ENCODE data around the gene HBG1.
"Not testable (repeated sequence)": the region's sequence is repeated elsewhere in the genome, so short reads cannot be mapped to it uniquely, and the experiment has no call there.

The HBG1 gene

DNA sequence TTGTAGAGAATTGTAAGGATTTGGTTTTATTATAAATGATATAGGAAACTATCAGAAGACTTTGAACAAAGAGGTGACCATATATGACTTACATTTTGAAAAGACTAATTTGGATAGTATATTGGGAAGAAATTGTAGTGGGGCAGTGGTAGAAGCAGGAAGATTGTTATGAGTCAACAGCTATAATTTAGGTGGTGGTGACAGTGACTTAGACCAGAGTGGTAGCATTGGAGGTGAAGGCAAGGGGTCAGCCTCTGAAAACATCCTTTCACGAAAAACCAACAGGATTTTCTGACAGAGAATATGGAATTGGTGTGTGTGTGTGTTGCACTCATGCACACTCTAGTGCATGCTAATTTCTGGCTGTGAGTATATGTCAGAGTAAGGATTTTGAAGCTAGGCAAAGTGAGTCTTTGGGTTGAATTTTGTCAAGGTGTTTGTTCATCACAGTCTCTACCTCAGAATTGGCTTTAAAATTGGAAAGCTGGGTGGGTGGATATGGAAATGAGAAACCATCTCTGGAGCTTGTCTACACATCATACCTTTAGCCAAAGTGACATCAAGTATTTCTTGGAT lies 28.2 kb upstream of the HBG1 start:
- FAIRE-seq (no peak), DNase-seq (ENCODE audit: low spot score) (no peak)

DNA sequence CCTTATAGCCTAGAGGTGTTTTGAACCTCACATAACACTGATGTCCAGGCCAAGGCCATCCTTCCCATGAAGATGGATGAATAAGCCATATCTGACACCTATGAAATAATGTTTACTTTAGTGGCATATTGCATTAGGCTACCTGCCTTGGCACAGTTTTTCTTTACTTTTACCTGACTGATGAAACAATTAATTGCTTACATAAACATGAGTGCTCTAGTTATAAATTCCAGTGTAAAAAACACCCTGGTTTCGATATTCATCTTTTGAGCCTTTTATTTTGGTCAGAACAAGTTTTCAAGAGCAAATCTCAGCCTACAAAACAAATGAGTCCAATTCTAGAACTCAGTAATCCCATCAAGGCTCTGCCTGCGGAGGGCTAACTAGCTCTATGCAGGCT lies 27.0 kb upstream of the HBG1 start:
- FAIRE-seq: no peak
- DNase-seq (ENCODE audit: low spot score): no peak

DNA sequence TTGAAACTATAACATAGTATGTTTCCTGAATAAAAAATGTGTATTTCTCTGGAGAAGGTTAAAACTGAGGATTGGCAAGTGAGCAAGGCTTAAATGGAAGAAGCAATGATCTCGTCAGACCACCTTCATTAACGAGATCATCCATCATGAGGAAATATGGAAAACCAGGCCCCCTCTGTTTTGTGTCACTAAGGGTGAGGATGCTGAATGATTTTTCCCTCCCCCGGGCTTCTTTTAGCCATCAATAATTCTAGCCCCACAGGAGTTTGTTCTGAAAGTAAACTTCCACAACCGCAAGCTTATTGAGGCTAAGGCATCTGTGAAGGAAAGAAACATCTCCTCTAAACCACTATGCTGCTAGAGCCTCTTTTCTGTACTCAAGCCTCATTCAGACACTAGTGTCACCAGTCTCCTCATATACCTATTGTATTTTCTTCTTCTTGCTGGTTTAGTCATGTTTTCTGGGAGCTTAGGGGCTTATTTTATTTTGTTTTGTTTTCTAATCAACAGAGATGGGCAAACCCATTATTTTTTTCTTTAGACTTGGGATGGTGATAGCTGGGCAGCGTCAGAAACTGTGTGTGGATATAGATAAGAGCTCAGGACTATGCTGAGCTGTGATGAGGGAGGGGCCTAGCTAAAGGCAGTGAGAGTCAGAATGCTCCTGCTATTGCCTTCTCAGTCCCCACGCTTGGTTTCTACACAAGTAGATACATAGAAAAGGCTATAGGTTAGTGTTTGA lies 25.9 kb upstream of the HBG1 start:
- no peak for FAIRE-seq
- DNase-seq (ENCODE audit: low spot score): no peak

DNA sequence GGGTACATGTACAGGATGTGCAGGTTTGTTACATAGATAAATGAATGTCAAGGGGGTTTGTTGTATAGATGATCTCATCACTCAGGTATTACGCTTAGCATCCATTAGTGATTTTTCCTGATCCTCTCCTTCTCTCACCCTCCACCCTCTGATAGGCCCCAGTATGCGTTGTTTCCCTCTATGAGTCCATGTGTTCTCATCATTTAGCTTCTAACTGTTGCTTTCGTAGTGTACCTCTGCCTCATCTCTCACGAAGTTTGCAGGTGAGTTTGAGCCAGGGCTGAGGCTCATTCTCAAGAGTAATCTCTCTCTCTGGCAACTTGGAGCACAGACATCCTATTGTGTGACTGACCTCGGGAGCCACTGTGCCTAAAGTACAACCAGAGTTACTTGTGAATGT lies 24.7 kb upstream of the HBG1 start:
- FAIRE-seq: no peak
- DNase-seq (ENCODE audit: low spot score): no peak

DNA sequence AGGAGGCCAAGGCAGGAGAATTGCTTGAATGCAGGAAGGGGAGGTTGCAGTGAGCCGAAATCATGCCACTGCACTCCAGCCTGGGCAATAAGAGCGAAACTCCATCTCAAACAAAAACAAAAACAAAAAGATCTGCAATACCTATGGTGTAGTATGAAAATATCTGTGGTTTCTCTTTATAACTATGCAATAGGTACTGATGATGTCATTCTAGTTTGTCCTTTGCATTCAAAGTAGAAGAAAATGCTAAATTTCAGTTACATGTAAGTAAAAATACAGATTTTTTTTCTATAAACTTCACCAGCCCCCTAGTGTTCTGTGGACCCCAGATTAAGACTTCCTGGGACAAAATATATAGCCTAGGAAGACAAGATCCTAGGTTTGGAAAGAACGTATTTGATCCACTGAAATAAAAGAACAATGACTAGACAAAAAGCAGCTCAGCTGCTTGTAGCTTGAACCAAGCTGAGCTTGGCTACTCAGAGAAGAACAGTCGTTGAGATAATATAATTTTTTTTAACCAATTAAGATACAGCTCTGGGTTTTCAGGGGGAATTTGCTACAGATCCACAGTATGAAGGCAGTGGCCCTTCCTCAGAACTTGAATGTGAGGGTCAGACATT lies 22.8 kb upstream of the HBG1 start:
- no peak for FAIRE-seq
- no peak for DNase-seq (ENCODE audit: low spot score)

DNA sequence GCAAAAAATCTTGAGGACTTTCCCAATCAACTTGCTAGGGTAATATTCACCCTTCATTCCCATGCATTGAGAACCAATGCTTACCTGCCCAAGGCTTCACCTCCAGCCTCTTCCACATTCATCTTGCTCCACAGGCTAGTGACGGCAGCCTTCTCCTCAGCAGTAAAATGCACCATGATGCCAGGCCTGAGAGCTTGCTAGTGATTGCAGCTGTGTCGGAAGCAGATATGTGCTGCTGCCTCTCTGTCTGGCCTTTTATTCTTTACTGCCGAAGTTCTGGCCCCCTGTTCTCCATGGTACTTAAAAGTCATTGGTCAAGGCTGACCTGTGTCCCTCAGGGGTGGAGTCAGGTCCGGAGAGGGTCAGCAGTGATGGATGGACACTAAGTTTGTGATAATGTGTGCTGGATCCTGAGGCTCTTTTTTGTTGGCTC lies 20.1 kb upstream of the HBG1 start, which contains the start of gene HBE1:
Gene HBE1, minus strand, starts transcription at position 231 of the 433 bp plus-strand sequence. Its CDS starts 55 bp downstream, at position 176.
- DNase-seq (ENCODE audit: low spot score): no peak
- no peak for FAIRE-seq

DNA sequence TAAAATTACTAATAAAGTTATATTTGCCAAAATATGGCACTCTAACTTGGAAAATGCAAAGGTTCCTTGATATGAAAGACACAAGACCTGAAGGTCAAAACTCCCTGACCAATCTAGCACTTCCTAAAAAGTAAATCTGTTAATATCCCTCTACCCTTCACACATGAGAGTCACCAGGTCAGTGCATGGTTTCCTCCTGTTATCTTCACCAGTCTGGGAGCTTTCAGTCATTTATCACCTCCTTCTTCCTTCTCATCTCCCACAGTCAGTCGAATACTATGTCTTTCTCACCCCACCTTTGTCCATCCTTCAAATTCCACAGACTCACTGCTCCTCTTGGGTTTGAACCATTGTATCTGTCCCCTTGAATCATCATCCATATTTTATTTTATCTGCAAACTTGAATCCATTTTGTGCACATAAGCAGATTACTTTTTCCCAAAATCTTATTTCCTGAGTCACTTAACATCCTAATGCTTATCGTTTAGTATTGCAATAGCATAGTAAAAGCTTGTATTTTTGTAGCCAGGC lies 17.4 kb upstream of the HBG1 start:
- FAIRE-seq: no peak

DNA sequence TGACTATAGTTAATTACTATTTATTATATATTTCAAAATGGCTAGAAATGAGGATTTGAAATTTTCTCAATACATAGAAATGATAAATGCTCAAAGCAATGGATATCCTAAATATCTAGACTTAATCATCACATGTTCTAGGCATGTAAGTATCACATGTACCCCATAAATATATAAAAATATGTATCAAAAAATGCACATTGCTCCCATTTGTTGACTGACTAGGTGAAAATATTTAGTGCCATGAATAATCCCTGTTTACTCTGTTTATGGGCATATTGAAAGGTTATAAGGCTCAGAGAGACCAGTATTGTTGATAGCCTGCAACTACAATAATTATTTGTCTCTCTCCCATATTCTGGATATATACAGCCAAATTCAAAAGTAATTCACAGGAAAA lies 17.0 kb upstream of the HBG1 start:
- DNase-seq (ENCODE audit: low spot score) (no peak), FAIRE-seq (no peak)

More for the DNA sequence above, 17.4 kb upstream of the HBG1 start:
- DNase-seq (ENCODE audit: low spot score): no peak

DNA sequence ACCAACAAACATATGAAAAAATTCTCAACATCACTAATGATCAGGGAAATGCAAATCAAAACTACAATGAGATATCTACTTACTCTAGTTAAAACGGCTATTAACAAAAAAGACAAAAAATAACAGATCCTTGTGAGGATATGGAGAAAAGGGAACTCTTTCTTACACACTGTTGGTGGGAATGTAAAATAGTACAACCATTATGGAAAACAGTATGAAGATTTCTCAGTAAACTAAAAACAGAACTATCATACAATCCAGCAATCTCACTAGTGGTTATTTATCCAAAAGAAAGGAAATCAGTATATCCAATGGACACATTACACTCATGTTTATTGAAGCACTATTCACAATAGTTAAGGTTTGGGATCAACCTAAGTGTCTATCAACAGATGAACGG lies 16.2 kb upstream of the HBG1 start:
- DNase-seq (ENCODE audit: low spot score) (no peak), FAIRE-seq (no peak)

DNA sequence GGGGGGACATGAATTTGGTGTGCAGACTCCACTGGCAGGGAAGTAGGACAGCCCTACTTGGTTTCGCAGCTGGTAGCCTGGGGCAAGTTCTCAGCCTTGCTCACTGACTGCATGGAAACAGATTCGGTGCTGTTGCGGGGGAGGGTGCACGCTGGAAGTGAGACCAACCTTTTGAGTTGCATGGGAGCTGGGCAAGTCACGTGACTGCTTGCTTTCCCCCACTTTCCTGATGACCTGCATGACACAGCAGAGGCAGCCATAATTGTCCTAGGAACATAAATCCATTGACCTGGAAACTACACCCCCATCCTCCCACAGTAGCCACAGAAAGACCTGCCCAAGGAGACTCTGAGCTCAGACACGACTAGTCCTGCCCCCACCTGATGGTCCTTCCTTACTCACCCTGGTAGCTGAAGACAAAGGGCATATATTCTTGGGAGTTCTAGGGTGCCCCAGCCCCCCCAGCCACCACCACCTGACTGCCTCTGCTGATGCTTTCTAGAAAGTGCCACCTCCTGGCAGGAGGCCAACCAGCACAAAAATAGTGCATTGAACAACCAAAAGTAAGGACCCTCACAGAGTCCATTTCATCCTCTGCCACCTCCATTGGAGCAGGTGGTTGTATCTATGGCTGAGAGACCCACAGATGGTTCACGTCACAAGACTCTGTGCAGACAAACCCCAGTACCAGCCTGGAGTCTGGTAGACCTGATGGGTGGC lies 9.0 kb upstream of the HBG1 start:
- DNase-seq (ENCODE audit: low spot score) (no peak), FAIRE-seq (no peak)

DNA sequence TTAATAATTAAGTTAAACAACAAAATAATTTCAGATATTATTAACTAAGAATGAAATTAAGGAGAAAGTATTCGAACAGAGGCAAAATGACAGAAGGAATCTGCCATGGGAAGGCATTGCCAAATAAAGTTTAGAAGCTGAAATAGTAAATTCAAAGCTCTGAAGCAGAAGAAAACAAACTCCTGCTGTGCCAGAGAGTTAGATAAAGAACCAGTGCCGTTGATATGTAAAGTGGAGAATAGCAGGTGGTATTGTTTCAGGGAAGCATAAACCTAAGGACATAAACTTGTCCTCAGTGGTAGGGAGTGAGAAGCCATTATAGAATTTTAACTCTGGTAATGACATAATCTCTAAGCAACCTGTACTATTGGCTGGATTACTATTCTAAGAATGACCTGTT lies 7.6 kb upstream of the HBG1 start:
- DNase-seq (ENCODE audit: low spot score) (no peak), FAIRE-seq (no peak)

DNA sequence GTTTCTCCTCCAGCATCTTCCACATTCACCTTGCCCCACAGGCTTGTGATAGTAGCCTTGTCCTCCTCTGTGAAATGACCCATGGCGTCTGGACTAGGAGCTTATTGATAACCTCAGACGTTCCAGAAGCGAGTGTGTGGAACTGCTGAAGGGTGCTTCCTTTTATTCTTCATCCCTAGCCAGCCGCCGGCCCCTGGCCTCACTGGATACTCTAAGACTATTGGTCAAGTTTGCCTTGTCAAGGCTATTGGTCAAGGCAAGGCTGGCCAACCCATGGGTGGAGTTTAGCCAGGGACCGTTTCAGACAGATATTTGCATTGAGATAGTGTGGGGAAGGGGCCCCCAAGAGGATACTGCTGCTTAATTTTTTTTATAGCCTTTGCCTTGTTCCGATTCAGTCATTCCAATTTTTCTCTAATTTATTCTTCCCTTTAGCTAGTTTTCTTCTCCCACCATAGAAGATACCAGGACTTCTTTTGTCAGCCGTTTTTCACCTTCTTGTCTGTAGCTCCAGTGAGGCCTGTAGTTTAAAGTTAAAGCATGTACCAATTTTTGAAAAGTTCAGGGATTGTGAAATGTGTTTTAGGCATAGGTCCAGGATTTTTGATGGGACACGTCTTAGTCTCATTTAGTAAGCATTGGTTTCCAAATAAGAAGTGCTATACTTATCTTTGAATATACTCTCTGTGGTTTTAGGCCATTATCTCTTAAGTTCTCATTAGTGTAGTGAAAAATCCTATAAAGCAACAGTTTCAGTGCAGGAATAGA lies 5.2 kb upstream of the HBG1 start, which contains the start of gene HBG2:
Gene HBG2, minus strand, starts transcription at position 136 of the 768 bp plus-strand sequence. Its CDS starts 53 bp downstream, at position 83.
- not testable (repeated sequence) for FAIRE-seq; DNase-seq (ENCODE audit: low spot score)

DNA sequence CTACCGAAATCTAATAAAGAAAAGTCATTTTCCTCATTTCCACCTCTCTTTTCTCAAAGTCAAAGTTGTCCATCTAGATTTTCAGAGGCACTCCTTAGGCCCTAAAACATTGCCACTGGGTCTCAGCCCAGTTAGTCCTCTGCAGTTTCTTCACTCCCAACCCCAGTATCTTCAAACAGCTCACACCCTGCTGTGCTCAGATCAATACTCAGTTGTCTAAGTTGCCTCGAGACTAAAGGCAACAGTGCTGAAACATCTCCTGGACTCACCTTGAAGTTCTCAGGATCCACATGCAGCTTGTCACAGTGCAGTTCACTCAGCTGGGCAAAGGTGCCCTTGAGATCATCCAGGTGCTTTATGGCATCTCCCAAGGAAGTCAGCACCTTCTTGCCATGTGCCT lies 4.4 kb upstream of the HBG1 start:
- FAIRE-seq; DNase-seq (ENCODE audit: low spot score): not testable (repeated sequence)

DNA sequence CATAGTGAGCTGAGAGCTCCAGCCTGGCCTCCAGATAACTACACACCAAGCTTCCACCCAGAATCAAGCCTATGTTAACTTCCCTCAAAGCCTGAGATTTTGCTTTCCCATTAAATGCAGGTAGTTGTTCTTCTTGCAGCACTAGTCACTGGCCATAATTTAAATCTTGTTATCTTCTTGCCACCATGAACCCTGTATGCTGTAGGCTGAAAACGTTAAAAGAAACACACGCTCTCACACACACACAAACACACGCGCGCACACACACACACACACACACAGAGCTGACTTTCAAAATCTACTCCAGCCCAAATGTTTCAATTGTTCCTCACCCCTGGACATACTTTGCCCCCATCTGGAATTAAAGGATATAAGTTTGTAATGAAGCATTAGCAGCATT lies 3.8 kb upstream of the HBG1 start:
- not testable (repeated sequence) for FAIRE-seq; DNase-seq (ENCODE audit: low spot score)

DNA sequence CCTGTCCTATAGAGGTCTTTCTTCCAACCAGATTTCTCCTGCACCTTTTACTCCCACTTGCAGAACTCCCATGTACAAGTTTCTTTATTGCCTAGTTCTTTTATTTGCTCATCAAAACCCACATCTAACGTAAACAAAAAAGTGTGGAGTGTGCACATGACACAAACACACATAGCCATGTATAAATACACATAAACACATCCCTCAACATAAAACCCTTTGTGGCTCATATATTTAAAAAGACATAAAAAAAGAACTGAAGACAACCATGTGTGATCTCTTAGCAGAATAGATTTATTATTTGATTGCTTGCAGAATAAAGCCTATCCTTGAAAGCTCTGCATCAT lies 3.2 kb upstream of the HBG1 start:
- FAIRE-seq (no peak), DNase-seq (ENCODE audit: low spot score) (no peak)

DNA sequence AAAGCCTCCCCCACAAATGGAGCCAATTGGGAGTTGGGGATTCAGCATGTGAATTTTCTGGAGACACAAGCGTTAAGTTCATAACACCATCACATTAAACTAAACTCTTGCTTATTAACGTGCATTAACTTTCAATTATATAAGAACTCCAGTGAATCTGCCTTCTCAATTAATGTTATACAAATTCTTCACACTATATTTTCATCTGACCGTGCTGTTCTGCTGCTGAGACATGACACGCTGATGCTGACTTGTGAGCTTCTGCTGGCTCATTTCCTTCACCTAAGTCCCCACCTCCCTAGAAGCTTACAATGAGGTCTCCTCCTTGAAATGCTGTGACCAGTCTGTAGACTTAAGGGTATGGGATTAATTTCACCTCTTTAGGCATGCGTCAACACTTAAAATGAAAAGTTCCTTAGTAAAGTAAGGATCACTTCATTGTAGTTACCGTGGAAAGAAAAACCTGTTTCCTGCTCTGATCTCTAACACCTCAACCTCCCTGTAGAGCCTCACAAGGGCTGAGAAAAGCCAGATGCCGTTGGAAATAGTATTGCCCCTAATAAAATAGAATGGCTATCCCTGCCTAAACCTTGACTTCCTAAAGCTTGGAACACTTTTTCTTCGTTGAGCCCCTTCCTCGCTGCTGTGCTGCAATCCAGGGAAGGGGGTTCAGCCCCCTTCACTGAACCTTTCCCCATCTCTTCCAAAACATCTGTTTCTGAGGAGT lies 2.7 kb upstream of the HBG1 start:
- FAIRE-seq (no peak), DNase-seq (ENCODE audit: low spot score) (no peak)

DNA sequence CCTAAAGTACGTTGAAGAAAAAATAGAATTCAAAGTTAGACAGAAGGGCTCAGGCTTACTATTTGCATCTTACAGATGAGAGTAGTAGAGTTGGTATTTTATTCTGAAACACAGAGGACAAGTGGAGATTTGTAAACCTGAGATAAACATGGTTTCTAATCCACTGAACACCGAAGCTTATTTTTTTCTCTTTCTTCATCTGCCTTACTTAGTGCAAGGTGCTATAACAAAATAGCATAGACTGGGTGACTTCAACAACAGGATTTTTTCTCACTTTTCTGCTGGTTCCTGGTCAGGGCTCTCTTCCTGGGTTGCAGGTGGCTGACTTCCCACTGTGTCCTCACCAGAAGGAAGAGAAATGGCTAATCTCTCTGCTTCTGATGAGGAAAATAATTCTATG lies 2.1 kb upstream of the HBG1 start:
- DNase-seq (ENCODE audit: low spot score) (no peak), FAIRE-seq (no peak)

DNA sequence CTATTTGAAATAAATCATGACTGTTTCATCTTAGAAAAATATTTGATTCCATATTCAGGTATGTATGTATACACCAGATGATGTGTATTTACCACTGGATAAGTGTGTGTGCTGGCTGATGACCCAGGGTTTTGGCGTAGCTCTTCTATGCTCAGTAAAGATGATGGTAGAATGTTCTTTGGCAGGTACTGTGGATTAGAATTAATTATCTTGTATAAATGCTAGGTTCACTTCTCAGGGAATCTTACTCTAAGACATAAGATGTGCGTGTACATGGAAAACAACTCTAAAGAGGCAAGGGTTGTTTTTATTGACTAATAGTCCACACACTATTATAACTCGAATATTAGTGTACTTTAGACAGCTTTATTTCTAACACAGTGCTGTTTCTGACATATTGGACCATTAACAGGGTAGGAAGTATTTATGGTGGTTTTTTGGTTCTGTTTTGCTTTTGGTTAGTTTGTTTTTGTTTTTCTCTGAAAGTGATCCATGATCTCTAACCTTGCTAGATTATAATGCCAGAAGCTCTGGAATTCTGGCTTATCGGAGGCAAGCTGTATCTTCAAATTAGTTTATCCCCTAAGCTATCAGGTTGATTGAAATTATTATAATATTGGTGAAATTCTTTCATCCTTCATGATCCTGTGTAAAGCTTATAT lies 1.0 kb upstream of the HBG1 start:
- FAIRE-seq (no peak), DNase-seq (ENCODE audit: low spot score) (no peak)

DNA sequence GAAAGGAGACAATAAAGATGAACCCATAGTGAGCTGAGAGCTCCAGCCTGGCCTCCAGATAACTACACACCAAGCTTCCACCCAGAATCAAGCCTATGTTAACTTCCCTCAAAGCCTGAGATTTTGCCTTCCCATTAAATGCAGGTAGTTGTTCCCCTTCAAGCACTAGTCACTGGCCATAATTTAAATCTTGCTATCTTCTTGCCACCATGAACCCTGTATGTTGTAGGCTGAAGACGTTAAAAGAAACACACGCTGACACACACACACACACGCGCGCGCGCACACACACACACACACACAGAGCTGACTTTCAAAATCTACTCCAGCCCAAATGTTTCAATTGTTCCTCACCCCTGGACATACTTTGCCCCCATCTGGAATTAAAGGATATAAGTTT lies 1.2 kb downstream of the HBG1 start:
- FAIRE-seq; DNase-seq (ENCODE audit: low spot score): not testable (repeated sequence)
